CD4-positive, alpha-beta T cell treated with Interleukin-17A for 4 hours (primary cell): Measurements from ENCODE around the gene NTRK1.
A peak's percentile ranks its signal among the peaks of the same experiment; 100 is the strongest.
"Not testable (repeated sequence)": the region's sequence is repeated elsewhere in the genome, so short reads cannot be mapped to it uniquely, and the experiment has no call there.

Experiments
- DNase-seq: peaks from one replicate; pipeline ENCODE4 v3.0.0-alpha.2; 2020; ENCODE audit warnings: mixed read lengths

Gene NTRK1

DNA sequence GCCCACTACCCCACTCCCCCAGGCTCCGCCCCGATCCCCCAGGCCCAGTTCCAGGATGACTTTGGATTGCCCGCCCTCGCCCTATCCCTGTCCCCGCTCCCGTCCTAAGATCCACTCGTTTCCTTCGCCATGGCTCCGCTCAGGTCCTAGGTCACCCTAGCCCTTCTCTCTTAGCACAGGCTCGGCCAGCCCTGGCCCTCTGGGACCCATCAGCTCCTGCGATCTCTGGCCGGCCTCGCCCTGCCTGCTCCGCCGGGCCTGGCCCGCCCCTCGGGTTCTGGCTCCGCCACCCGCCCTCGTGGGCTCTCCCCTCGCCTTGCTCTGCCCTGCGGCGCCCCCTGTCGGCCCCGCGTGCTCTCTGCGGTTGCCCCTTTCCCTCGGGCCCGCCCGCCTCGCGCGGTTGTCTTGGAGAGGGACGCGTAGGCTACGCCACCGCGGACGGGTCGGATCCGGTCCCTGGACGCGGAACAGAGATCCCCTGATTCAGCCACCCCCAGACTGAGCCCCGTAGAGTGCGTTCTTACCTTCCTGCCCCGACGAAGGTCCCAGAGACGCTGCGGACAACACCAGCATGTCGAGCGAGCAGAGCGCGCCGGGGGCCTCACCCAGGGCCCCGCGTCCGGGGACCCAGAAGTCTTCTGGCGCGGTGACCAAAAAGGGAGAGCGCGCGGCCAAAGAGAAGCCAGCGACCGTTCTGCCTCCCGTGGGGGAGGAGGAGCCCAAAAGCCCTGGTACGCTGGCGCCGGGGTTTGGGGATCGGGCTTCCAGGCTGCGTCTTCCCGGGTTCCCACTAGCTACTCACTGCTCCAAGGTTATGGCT lies 59.8 kb downstream of the NTRK1 start, which contains the start of gene LRRC71:
Gene LRRC71, plus strand, starts transcription at position 400 of the 820 bp plus-strand sequence. Its CDS starts 172 bp downstream, at position 572.
- peak; percentile 68 for DNase-seq

GRCh38 chr1:156921053-156921529 lies 60.4 kb downstream of the NTRK1 start:
- DNase-seq: no peak

DNA sequence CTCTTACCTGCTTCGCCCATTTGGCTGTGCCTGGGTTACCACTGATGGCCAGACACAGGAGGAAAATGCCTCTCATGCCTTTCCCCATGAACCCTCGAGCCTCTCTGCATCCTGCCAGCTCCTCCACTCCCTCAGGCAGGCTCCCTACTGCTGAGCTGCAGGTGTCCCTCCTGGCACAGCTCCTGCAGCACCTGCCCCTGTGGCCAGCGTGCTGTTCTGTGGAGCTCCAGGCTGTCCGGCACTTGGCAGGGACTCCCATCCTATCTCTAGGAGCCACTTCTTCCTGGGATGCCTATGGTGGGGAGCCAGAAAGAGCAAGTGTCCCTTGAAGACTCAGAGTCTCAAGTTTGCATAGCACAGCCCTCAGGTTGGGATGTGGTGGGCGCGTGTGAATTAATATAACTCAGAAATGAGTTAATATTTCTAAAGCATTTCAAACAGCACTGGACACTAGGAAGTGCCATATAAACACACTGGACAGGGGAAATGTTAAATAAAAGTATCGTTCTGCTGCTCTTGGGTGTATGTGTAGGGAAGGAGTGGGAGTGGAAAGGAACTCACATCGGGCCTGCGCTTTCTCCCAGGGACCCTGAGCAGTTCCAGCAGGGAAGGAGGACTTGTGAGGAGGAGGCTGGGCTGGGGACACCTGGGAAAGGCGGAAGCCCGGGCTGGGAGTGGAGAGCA lies 62.5 kb downstream of the NTRK1 start:
- DNase-seq: no peak

GRCh38 chr1:156923670-156924477 lies 63.2 kb downstream of the NTRK1 start:
- peak; percentile 7 for DNase-seq

- DNase-seq: no peak
Measured at GRCh38 chr1:156924478-156925153, 64.0 kb downstream of the NTRK1 start.

GRCh38 chr1:156925154-156926010 lies 64.7 kb downstream of the NTRK1 start:
- DNase-seq: no peak

- no peak for DNase-seq
Measured at GRCh38 chr1:156926175-156926574, 65.5 kb downstream of the NTRK1 start.

DNA sequence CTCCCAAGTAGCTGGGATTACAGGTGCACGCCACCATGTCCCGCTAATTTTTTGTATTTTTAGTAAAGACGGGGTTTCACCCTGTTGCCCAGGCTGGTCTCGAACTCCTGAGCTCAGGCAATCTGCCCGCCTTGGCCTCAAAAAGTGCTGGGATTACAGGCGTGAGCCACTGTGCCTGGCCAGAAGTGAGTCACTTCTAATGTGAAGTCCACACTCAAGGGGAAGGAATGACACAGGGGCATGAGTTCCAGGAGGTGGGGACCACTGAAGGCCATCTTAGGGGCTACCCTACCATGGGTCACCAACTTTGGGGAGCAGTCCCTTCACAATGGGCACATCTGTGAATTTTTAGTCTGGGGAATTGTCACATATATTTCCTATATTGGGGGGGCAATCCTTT lies 66.0 kb downstream of the NTRK1 start:
- not testable (repeated sequence) for DNase-seq

GRCh38 chr1:156927215-156928042 lies 66.8 kb downstream of the NTRK1 start:
- DNase-seq: peak; percentile 72

- DNase-seq: no peak
Measured at GRCh38 chr1:156928043-156928602, 67.5 kb downstream of the NTRK1 start.

DNA sequence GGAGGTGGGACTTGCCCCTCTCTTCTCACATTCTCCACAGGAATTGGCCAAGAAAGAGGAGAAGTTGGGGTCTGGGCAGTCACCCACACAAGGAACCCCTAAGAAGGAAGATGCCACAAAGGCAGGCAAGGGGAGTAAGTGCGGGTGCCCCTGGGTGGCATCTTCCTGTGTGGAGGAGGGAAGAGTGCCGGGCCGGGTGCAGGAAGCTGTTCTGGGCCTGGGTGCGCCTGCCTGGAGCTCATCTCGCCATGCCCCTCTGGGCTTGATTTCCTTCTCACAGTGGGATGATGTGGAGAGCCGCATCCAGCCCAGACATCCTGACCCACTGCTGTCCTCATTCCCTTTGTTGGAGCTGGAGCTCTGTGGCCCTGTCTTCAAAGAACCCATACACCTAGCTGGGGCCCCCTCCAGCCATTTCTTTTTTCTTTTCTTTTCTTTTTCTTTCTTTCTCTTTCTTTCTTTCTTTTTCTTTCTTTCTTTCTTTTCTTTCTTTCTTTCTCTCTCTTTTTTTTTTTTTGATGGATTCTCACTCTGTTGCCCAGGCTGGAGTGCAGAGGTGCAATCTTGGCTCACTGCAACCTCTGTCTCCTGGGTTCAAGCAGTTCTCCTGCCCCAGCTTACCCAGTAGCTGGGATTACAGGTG lies 69.1 kb downstream of the NTRK1 start:
- no peak for DNase-seq

GRCh38 chr1:156930483-156930882 lies 69.8 kb downstream of the NTRK1 start:
- DNase-seq: no peak
